ENCODE measurements around the gene SYNGR4. TPM values are rescaled to one million over a fixed set of nuclear protein-coding genes. Genes with fewer than 3 reads are reported as not detected.
A peak's percentile ranks its signal among the peaks of the same experiment; 100 is the strongest.
"Not testable (repeated sequence)": the region's sequence is repeated elsewhere in the genome, so short reads cannot be mapped to it uniquely, and the experiment has no call there.

SYNGR4 gene
- total RNA-seq, 4 donors from 2014 or later, result not detected

DNA sequence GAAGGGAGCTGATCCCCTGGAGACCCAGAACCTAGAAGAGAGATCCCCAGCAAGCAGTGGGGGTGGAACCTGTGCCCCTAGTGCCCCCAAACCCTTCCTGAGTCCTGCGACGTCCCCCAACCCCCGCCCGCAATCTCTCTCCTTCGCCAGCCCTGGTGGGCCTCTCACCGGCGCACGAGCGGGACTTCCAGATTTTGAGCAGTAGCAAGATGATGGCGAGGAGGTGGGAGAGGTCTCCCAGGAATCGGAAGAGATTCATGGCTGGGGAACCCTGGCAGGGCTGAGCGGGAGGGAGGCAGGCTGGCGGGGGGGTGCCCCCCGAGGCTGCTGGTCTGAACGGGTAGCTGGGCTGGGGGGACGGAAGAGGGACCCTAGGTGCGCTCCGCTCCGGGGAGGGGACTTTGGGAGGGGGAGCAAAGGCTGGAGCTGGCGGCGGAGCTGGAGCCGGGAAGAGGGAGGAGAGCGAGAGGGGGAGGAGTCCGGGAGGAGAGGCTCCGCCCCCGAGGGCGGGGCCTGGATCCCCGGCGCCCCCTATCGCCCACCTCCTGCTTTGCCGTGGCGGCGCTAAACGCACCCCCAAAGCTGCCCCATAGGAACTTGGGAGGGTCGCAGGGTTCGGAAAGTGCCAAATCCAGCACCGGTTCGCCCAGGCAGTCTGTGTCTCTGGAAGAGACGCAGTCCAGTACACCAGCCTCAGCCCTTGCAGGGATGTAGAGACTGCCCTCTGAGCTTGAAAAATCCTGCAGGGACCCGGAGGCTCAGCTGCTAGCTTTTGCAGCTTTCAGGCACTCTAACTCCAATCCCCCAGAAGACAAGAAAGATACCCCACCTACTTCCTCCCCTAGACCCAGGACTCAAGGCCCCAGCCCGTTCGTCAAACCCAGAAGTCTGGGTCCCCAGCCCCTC, 27.2 kb downstream of the SYNGR4 start, which contains the start of gene KDELR1:
KDELR1 (minus strand) TSS at position 452 of the 906 bp plus-strand sequence; CDS start at position 259, 193 bp downstream.
- WGBS, 2 donors, result 4 to 6% methylated on average over 34 to 39 of the region's 42 CpGs
- H3K27me3 ChIP-seq, result peaks cover 0 to 39% of the 10 kb centered on the region in 2 donors
- TF ChIP-seq, protein P1, sequence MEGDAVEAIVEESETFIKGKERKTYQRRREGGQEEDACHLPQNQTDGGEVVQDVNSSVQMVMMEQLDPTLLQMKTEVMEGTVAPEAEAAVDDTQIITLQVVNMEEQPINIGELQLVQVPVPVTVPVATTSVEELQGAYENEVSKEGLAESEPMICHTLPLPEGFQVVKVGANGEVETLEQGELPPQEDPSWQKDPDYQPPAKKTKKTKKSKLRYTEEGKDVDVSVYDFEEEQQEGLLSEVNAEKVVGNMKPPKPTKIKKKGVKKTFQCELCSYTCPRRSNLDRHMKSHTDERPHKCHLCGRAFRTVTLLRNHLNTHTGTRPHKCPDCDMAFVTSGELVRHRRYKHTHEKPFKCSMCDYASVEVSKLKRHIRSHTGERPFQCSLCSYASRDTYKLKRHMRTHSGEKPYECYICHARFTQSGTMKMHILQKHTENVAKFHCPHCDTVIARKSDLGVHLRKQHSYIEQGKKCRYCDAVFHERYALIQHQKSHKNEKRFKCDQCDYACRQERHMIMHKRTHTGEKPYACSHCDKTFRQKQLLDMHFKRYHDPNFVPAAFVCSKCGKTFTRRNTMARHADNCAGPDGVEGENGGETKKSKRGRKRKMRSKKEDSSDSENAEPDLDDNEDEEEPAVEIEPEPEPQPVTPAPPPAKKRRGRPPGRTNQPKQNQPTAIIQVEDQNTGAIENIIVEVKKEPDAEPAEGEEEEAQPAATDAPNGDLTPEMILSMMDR (IDR thresholded peaks at IDR 0.05), result peak; percentile 88 to 96 (median 94)
- TF ChIP-seq POLR2A (IDR thresholded peaks at IDR 0.05), result peak; percentile 30 to 60
- TF ChIP-seq EP300 (IDR thresholded peaks at IDR 0.05), result peak in 1 of 2 donors; percentile 81
- peaks cover 0 to 54% (median 13%) of the 10 kb centered on the region in 4 donors for H3K4me1 ChIP-seq
- H3K27ac ChIP-seq, result peak within 1 kb of the TSS; percentile 76 to 90 (median 90)
- peak within 1 kb of the TSS; percentile 69 to 87 (median 84) for H3K4me3 ChIP-seq
- peak; percentile 54 to 71 for DNase-seq (ENCODE audit: low spot score in 2 of 2)
- no peaks in the 10 kb centered on the region for H3K9me3 ChIP-seq
- H3K36me3 ChIP-seq, result peaks cover 0 to 34% (median 13%) of the 10 kb centered on the region in 3 donors

DNA sequence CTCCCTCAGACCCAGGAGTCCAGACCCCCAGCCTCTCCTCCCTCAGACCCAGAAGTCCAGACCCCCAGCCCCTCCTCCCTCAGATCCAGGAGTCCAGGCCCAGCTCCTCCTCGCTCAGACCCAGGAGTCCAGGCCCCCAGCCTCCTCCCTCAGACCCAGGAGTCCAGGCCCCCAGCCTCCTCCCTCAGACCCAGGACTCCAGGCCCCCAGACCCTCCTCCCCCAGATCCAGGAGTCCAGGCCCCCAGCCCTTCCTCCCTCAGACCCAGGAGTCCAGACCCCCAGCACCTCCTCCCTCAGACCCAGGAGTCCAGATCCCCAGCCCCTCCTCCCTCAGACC, 27.8 kb downstream of the SYNGR4 start:
- 38 to 71% methylated on average over 1 of the region's 1 CpG for WGBS, 2 donors
- not testable (repeated sequence) for H3K4me3 ChIP-seq; H3K27ac ChIP-seq; H3K9me3 ChIP-seq; DNase-seq (ENCODE audit: low spot score in 2 of 2)
- peaks cover 0 to 55% (median 13%) of the 10 kb centered on the region in 4 donors for H3K4me1 ChIP-seq
- H3K27me3 ChIP-seq, result peaks cover 2 to 45% of the 10 kb centered on the region in 2 donors
- peaks cover 0 to 28% (median 13%) of the 10 kb centered on the region in 3 donors for H3K36me3 ChIP-seq

DNA sequence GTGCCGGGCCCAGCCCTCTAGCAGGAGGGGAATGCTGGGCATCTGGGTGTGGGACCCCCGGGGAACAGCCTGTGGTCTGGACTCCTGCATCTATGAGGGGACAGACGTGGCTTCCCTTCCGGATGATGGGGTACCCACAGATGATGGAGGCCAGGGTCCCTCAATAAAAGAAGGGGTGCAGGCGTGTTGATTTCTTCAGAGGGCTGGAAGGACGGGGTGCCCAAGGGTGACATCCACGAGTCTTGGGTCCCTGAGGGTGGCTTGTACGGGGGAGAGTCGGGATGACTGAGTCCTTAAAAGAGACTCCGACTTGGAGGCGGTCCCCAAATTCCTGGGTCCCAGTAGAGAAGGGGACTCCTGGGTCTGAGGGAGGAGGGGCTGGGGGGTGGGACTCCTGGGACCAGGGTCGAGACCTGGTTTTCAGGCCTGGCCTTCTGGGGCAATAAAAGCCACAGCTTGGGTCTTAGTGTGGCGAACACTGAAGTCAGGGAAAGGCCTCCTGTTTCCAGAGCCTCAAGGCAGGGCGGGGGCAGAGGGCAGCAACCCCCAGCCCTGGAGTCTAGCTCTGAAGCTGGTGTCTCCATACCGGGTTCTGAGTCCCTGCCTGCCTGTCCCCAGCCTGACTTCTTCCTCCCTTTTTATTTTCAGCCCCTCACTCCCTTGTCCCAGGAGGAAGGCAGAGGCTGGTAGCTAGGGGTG, 28.8 kb downstream of the SYNGR4 start:
- Histone ChIP-seq H3K27me3 (peaks cover 2 to 55% of the 10 kb centered on the region in 2 donors), H3K9me3 (no peaks in the 10 kb centered on the region), H3K4me3 (no peak overlapping the region), H3K27ac (no peak overlapping the region), H3K4me1 (peaks cover 0 to 66% (median 13%) of the 10 kb centered on the region in 4 donors), H3K36me3 (peaks cover 0 to 17% (median 7%) of the 10 kb centered on the region in 3 donors)
- DNase-seq (ENCODE audit: low spot score in 2 of 2), result no peak
- 75 to 77% methylated on average over 15 of the region's 15 CpGs for WGBS, 2 donors
- TF ChIP-seq, protein P1 (IDR thresholded peaks at IDR 0.05), result no peak
- no peak for TF ChIP-seq EP300 (IDR thresholded peaks at IDR 0.05)
- no peak for TF ChIP-seq POLR2A (IDR thresholded peaks at IDR 0.05)

DNA sequence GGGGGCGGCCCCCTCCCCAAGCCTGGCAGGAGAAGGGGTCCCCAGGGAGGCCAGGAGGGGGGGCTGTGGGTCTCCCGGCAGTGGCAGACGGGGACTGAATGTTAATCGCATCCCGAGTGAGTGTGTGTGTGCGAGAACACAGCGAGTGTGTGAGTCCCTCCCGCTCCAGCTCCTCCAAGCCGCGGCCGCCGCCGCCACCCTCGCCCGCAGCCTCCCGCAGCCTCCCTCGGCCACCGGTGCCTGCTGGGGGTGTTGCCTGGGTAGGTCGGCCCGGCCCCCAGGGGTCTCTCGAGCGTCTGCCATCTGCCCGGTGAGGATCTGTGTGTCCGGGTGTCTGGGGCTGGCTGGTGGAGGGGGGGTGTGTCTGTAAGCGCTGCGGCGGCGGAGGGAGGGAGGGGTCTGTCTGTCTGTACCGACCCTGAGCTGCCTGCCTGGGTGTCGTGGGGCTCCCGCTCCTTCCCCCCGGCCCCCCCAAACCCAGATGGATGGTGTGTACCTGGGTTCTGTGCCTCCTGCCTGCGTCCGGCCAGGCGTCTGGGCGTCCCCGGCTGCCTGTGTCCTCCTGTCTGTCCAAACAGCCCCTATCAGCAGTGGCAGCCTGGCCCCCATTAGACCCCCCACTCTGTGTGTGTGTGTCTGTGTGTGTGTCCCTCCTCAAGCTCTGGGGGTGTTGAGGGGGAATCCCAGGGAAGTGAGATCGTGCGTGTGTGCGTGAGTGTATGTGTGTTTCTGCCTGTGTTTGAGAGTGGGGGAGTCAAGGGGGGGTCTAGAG, 29.6 kb downstream of the SYNGR4 start, which contains the start of gene GRIN2D:
GRIN2D (plus strand) TSS at position 110 of the 772 bp plus-strand sequence. CDS start 4,725 bp downstream, outside the sequence.
- no peak for TF ChIP-seq POLR2A (IDR thresholded peaks at IDR 0.05)
- no peak for TF ChIP-seq EP300 (IDR thresholded peaks at IDR 0.05)
- TF ChIP-seq, protein P1 (IDR thresholded peaks at IDR 0.05), result no peak
- Histone ChIP-seq H3K27me3 (peaks cover 2 to 57% of the 10 kb centered on the region in 2 donors), H3K27ac (no peak within 1 kb of the TSS), H3K36me3 (peaks cover 0 to 10% (median 3%) of the 10 kb centered on the region in 3 donors), H3K4me1 (peaks cover 0 to 70% (median 13%) of the 10 kb centered on the region in 4 donors), H3K4me3 (peak within 1 kb of the TSS in 1 of 4 donors; percentile 13), H3K9me3 (no peaks in the 10 kb centered on the region)
- DNase-seq (ENCODE audit: low spot score in 2 of 2), result no peak
- WGBS, 2 donors, result 3 to 5% methylated on average over 16 to 17 of the region's 40 CpGs
